Measurements from ENCODE around the gene PHLDB1. TPM values are rescaled to one million over a fixed set of nuclear protein-coding genes. Genes with fewer than 3 reads are reported as not detected.

The PHLDB1 gene
- polyA plus RNA-seq, 2 donors, result 12.9 to 25.7 TPM

DNA sequence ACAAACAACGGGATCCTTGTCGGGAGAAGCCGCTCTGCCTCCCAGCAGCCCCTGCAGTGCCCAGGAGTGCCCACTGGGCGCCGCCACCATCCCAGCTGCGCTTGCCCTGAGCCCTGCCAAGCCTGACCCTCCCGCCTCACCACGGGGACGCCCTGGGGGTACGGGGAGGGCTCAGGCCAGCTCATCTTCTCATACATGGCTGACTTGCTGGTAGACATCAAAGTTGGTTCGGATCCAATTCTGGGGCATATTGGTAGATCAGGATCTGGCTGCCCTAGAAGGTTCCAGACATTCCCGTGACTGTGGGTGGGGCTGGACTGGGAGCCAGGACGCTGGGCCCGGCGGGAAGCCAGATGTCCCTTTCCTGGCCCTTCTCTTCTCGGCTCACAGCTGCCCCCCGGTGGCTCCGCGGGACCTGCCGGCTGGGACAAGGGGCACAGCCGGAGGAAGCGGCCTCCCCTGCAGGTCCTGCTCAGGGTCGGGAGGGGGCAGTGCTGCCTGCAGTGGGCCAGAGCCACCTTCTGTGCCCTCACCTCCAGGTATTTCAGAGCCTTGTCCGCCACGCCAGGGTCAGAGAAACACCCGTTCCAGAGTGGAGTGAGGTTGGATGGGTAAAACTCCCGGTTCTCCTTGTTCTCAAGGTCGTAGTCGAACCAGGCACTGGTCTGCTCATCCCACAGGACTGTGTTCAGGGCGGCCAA lies 82.6 kb downstream of the PHLDB1 start:
- no peaks in the 10 kb centered on the region for H3K9me3 ChIP-seq (ENCODE audit: control insufficient read depth in 2 of 2, insufficient read depth in 1 of 2, low read depth in 1 of 2, low read length in 1 of 2)
- no peaks in the 10 kb centered on the region for H3K36me3 ChIP-seq (ENCODE audit: control insufficient read depth in 2 of 2, insufficient read depth in 2 of 2, low read length in 1 of 2)
- peaks cover 0 to 23% of the 10 kb centered on the region in 2 donors for H3K4me1 ChIP-seq (ENCODE audit: control insufficient read depth in 2 of 2, insufficient read depth in 2 of 2, low read length in 1 of 2)
- peak overlapping the region; percentile 62 to 75 for H3K27ac ChIP-seq (ENCODE audit: low read depth in 2 of 2, low read length in 1 of 2)
- H3K27me3 ChIP-seq (ENCODE audit: control insufficient read depth in 1 of 2, insufficient read depth in 2 of 2, low read length in 2 of 2), result no peaks in the 10 kb centered on the region
- peak overlapping the region; percentile 13 to 31 for H3K4me3 ChIP-seq (ENCODE audit: low read depth in 1 of 2, low read length in 2 of 2)
- 5 to 6% methylated on average over 30 of the region's 30 CpGs for WGBS, 2 donors

DNA sequence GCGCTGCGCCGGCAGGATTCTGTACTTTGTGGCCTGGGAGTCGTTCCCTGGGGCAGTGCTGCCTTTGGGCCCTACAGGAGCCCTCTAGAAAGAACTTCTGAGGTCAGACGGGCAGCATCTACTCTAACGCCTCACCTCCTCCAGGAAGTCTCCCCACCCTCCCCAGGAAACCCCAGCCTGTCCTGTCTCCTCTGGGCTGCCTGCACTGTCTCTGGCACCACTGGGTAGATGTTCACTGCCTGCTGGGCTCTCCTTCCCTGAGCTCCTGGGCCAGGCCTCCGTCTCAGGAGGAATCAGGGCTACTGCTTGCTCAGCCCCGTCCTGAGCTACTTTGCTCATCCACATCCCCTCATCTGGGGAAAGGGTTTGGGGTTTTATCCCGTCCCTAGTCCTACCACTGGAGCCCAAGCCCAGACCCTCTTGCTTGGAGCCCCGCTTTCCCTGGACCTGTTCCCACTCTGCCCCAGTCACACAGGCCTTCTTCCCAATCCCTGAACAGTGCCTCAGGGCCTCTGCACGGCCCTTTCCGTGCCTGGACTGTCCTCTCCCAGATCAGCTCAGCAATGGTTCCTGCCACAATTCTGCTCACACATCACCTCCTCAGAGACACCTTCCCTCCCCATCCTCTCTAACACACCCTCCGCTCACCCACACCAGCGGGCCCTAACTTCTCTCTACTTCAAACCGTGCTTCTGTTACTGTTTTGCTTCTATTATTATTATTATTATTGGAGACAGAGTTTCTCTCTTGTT lies 83.3 kb downstream of the PHLDB1 start:
- Histone ChIP-seq H3K4me3 (ENCODE audit: low read depth in 1 of 2, low read length in 2 of 2) (no peak overlapping the region), H3K9me3 (ENCODE audit: control insufficient read depth in 2 of 2, insufficient read depth in 1 of 2, low read depth in 1 of 2, low read length in 1 of 2) (no peaks in the 10 kb centered on the region), H3K27me3 (ENCODE audit: control insufficient read depth in 1 of 2, insufficient read depth in 2 of 2, low read length in 2 of 2) (no peaks in the 10 kb centered on the region), H3K27ac (ENCODE audit: low read depth in 2 of 2, low read length in 1 of 2) (peak overlapping the region in 1 of 2 donors; percentile 75), H3K36me3 (ENCODE audit: control insufficient read depth in 2 of 2, insufficient read depth in 2 of 2, low read length in 1 of 2) (no peaks in the 10 kb centered on the region), H3K4me1 (ENCODE audit: control insufficient read depth in 2 of 2, insufficient read depth in 2 of 2, low read length in 1 of 2) (peaks cover 0 to 23% of the 10 kb centered on the region in 2 donors)
- WGBS, 2 donors, result 79 to 82% methylated on average over 15 of the region's 15 CpGs

DNA sequence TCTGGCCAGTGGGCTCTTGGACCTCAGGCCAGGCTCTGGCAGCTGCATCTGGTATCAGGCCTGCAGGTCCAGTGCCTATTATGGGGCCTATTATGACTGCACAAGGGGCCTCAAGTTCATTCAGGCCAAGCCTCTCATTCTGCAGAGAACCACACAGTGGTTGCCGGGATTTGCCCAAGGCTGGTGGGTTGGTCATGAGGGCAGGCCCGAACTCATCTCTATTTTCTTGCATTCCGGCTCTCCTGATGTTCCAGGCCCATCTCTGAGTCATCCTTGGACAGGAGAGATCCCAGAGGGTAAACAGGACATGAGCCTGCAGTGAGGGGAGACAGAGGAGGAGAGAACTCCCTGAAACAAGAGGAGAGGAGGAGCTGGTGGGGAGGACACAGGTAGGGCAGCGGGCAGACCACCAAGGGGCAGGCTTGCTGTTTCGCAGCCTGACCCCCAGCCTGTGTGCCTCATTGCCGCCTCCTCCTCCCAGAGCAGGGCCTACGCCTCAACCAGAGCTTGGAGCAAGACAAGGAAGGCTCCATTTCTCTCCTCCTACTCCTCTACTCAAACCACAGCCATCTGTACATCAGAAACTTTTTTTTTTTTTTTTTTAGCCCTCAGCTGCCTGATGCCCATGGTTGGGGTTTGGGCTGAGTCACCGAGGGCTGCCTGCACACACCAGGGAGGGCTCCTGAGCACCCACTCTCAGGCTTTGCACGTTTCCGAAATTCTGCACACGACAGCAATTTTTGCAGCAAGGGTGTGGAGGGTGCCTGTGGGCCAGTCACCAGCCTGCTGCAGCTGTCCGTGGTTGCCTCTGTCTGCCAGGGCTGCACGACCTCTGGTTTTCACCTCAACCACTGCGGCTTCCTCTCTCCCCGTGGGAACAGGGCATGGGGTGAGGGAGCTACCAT lies 84.8 kb downstream of the PHLDB1 start:
- no peaks in the 10 kb centered on the region for H3K27me3 ChIP-seq (ENCODE audit: control insufficient read depth in 1 of 2, insufficient read depth in 2 of 2, low read length in 2 of 2)
- no peak overlapping the region for H3K4me3 ChIP-seq (ENCODE audit: low read depth in 1 of 2, low read length in 2 of 2)
- peaks cover 0 to 23% of the 10 kb centered on the region in 2 donors for H3K4me1 ChIP-seq (ENCODE audit: control insufficient read depth in 2 of 2, insufficient read depth in 2 of 2, low read length in 1 of 2)
- H3K36me3 ChIP-seq (ENCODE audit: control insufficient read depth in 2 of 2, insufficient read depth in 2 of 2, low read length in 1 of 2), result no peaks in the 10 kb centered on the region
- no peaks in the 10 kb centered on the region for H3K9me3 ChIP-seq (ENCODE audit: control insufficient read depth in 2 of 2, insufficient read depth in 1 of 2, low read depth in 1 of 2, low read length in 1 of 2)
- peak overlapping the region; percentile 79 for H3K27ac ChIP-seq (ENCODE audit: low read depth in 2 of 2, low read length in 1 of 2)
- 39 to 46% methylated on average over 15 of the region's 15 CpGs for WGBS, 2 donors

DNA sequence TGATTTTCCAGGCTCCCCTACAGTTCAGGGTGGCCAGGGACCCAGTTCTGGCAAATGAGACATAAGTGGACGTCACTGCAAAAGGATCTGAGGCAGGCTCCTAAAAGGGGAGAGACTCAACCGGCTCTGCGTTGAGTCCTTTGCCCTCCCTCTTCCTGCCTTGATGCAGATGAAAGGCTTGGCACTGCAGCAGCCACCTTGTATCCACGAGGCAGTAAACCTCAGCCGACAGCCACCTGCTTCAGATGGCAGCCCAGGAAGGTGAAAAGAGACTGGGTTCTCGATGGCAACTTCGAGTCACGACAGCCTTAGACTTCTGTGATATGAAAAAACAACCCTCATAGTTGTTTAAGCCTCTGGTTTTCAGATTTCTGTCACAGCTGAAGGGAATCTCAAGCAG lies 86.8 kb downstream of the PHLDB1 start:
- Histone ChIP-seq H3K4me3 (ENCODE audit: low read depth in 1 of 2, low read length in 2 of 2) (no peak overlapping the region), H3K27me3 (ENCODE audit: control insufficient read depth in 1 of 2, insufficient read depth in 2 of 2, low read length in 2 of 2) (no peaks in the 10 kb centered on the region), H3K36me3 (ENCODE audit: control insufficient read depth in 2 of 2, insufficient read depth in 2 of 2, low read length in 1 of 2) (no peaks in the 10 kb centered on the region), H3K27ac (ENCODE audit: low read depth in 2 of 2, low read length in 1 of 2) (no peak overlapping the region), H3K4me1 (ENCODE audit: control insufficient read depth in 2 of 2, insufficient read depth in 2 of 2, low read length in 1 of 2) (peaks cover 0 to 21% of the 10 kb centered on the region in 2 donors), H3K9me3 (ENCODE audit: control insufficient read depth in 2 of 2, insufficient read depth in 1 of 2, low read depth in 1 of 2, low read length in 1 of 2) (no peaks in the 10 kb centered on the region)
- WGBS, 2 donors, result 85 to 91% methylated on average over 8 of the region's 8 CpGs

DNA sequence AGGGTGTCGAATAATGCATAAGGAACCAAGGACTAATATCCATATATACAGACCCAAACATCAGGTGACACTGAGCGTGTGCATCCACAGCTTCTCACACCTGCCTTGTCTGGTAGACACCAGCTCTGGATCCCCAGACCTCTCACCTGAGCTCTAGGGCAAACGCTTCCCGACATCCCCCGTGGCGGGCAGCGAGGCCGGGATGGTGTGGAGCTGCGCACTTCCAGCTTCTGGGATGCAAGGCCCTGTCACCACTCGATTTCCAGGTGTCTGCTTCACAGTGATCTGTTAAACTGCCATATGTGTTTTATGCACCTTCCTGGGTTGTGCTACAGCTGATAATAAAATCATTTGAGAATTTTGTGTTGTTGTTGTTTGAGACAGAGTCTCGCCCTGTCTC lies 87.4 kb downstream of the PHLDB1 start:
- no peak overlapping the region for H3K4me3 ChIP-seq (ENCODE audit: low read depth in 1 of 2, low read length in 2 of 2)
- no peaks in the 10 kb centered on the region for H3K27me3 ChIP-seq (ENCODE audit: control insufficient read depth in 1 of 2, insufficient read depth in 2 of 2, low read length in 2 of 2)
- H3K9me3 ChIP-seq (ENCODE audit: control insufficient read depth in 2 of 2, insufficient read depth in 1 of 2, low read depth in 1 of 2, low read length in 1 of 2), result no peaks in the 10 kb centered on the region
- no peaks in the 10 kb centered on the region for H3K36me3 ChIP-seq (ENCODE audit: control insufficient read depth in 2 of 2, insufficient read depth in 2 of 2, low read length in 1 of 2)
- H3K4me1 ChIP-seq (ENCODE audit: control insufficient read depth in 2 of 2, insufficient read depth in 2 of 2, low read length in 1 of 2), result peaks cover 0 to 17% of the 10 kb centered on the region in 2 donors
- 87 to 89% methylated on average over 11 of the region's 11 CpGs for WGBS, 2 donors
- no peak overlapping the region for H3K27ac ChIP-seq (ENCODE audit: low read depth in 2 of 2, low read length in 1 of 2)

DNA sequence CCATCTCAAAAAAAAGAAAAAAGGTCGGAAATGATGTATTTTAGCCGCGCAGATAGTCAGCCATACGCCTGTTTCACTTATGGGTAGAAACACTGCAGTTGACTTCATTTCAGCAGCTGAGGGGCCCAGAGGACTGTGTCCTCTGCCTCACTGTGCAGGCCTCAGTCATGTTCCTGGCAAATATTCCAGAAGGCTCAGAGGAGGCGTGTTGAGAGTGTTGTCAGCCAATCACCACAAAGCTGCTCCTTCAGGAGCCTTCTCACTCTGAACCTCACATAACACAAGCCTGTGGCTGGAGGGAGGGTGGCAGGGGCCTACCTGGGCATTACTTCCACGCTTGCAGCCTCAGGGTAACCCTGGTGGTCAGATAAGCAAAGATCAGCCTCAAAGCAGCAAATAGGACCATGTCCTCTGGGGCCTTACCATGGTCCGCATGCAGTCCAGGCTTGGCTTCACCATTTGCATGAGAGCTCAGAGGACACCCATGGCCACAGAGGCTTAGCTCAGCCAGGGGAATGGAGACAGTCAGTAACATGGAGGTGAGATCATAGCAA lies 89.3 kb downstream of the PHLDB1 start:
- Histone ChIP-seq H3K4me3 (ENCODE audit: low read depth in 1 of 2, low read length in 2 of 2) (no peak overlapping the region), H3K4me1 (ENCODE audit: control insufficient read depth in 2 of 2, insufficient read depth in 2 of 2, low read length in 1 of 2) (peaks cover 0 to 8% of the 10 kb centered on the region in 2 donors), H3K27me3 (ENCODE audit: control insufficient read depth in 1 of 2, insufficient read depth in 2 of 2, low read length in 2 of 2) (no peaks in the 10 kb centered on the region), H3K9me3 (ENCODE audit: control insufficient read depth in 2 of 2, insufficient read depth in 1 of 2, low read depth in 1 of 2, low read length in 1 of 2) (no peaks in the 10 kb centered on the region), H3K27ac (ENCODE audit: low read depth in 2 of 2, low read length in 1 of 2) (no peak overlapping the region), H3K36me3 (ENCODE audit: control insufficient read depth in 2 of 2, insufficient read depth in 2 of 2, low read length in 1 of 2) (no peaks in the 10 kb centered on the region)
- 92% methylated on average over 7 of the region's 7 CpGs for WGBS, 2 donors

DNA sequence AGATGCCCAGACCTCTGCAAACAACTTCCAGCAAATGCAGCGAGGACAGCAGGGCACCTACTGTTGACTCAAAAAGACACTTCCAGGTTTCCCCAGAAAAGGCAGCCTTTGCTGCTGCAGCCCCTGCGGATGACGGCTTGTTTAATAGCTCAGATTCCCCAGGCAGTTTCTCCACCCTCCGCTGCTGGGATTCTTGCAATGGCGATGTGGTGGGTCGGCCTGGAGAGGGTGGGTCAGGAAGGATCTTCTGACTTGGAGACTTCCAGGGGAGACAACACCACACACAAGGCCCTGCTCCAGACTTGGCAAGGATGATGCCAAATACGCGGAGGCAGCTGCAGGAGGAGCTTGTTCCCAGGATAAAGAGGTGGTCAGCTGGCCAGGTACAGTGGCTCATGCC lies 89.9 kb downstream of the PHLDB1 start:
- WGBS, 2 donors, result 77 to 78% methylated on average over 8 of the region's 8 CpGs
- Histone ChIP-seq H3K4me3 (ENCODE audit: low read depth in 1 of 2, low read length in 2 of 2) (no peak overlapping the region), H3K4me1 (ENCODE audit: control insufficient read depth in 2 of 2, insufficient read depth in 2 of 2, low read length in 1 of 2) (peaks cover 0 to 4% of the 10 kb centered on the region in 2 donors)

DNA sequence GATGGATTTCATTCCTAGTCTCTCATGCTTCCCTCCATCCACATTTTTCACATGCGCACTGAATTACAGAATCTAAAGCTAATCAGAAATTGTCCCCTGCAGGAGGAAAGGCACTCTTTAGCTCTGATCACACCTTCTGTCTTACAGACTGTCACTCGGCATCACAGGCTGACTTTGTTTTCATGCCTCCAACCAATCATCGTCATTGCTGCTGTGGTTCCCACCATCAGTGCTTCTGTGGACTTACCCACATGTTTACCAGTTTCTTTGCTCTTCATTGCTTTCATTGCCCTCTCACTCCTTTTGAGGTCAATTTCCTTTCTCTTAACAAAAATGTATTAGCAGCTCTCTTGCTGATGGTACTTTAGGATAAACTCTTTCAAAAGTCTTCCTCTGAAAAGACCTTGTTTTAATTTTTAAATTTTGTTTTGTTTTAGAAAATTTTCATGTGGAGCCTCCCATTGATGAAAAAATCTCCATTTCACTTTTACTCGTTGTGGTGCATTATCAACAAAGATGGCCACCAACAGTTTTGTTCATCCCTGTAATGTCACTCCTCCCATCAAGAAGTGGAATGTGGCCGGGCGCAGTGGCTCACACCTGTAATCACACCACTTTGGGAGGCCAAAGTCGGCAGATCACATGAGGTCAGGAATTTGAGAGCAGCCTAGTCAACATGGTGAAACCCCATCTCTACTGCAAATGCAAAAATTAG lies 92.2 kb downstream of the PHLDB1 start:
- Histone ChIP-seq H3K27ac (ENCODE audit: low read depth in 2 of 2, low read length in 1 of 2) (peak overlapping the region in 1 of 2 donors; percentile 15), H3K27me3 (ENCODE audit: control insufficient read depth in 1 of 2, insufficient read depth in 2 of 2, low read length in 2 of 2) (no peaks in the 10 kb centered on the region), H3K4me1 (ENCODE audit: control insufficient read depth in 2 of 2, insufficient read depth in 2 of 2, low read length in 1 of 2) (no peaks in the 10 kb centered on the region), H3K9me3 (ENCODE audit: control insufficient read depth in 2 of 2, insufficient read depth in 1 of 2, low read depth in 1 of 2, low read length in 1 of 2) (no peaks in the 10 kb centered on the region), H3K36me3 (ENCODE audit: control insufficient read depth in 2 of 2, insufficient read depth in 2 of 2, low read length in 1 of 2) (no peaks in the 10 kb centered on the region), H3K4me3 (ENCODE audit: low read depth in 1 of 2, low read length in 2 of 2) (no peak overlapping the region)
- 74 to 79% methylated on average over 7 of the region's 7 CpGs for WGBS, 2 donors

More for the DNA sequence above, 89.9 kb downstream of the PHLDB1 start:
- Histone ChIP-seq H3K27me3 (ENCODE audit: control insufficient read depth in 1 of 2, insufficient read depth in 2 of 2, low read length in 2 of 2) (no peaks in the 10 kb centered on the region), H3K9me3 (ENCODE audit: control insufficient read depth in 2 of 2, insufficient read depth in 1 of 2, low read depth in 1 of 2, low read length in 1 of 2) (no peaks in the 10 kb centered on the region), H3K27ac (ENCODE audit: low read depth in 2 of 2, low read length in 1 of 2) (no peak overlapping the region), H3K36me3 (ENCODE audit: control insufficient read depth in 2 of 2, insufficient read depth in 2 of 2, low read length in 1 of 2) (no peaks in the 10 kb centered on the region)

Data from esophagus (tissue), 2 donors.